ENCODE data around the gene EFCAB6.

Gene EFCAB6

DNA sequence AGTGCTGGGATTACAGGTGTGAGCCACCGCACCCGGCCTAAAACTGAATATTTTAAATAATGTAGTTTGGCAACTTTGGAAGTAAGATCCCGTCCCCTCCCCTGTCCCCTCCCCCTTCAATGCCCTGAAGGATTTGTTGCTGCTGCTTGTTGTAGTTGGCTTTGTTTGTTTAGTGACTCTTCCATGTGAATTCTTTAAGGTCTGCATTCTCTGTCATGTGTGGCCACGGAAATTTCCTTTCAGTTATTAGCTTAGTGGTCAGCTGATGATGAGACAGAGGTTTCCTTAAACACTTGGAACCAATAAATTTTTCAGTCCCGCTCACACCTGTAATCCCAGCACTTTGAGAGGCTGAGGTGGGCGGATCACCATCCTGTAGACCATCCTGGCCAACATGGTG is 290.4 kb downstream of the EFCAB6 start:
- H3K4me3 ChIP-seq (replicated peaks; ENCODE audit: low read depth, low read length), result no peak overlapping the region
- TF ChIP-seq CTCF (IDR thresholded peaks at IDR 0.05; ENCODE audit: low read depth, low read length, missing control alignments), result no peak
- no peak for DNase-seq (ENCODE audit: extremely low read depth, low read depth)

GRCh38 chr22:43520632-43521039 is 291.5 kb downstream of the EFCAB6 start:
- no peak for DNase-seq (ENCODE audit: extremely low read depth, low read depth)
- TF ChIP-seq CTCF (IDR thresholded peaks at IDR 0.05; ENCODE audit: low read depth, low read length, missing control alignments), result no peak
- H3K4me3 ChIP-seq (replicated peaks; ENCODE audit: low read depth, low read length), result no peak overlapping the region

DNA sequence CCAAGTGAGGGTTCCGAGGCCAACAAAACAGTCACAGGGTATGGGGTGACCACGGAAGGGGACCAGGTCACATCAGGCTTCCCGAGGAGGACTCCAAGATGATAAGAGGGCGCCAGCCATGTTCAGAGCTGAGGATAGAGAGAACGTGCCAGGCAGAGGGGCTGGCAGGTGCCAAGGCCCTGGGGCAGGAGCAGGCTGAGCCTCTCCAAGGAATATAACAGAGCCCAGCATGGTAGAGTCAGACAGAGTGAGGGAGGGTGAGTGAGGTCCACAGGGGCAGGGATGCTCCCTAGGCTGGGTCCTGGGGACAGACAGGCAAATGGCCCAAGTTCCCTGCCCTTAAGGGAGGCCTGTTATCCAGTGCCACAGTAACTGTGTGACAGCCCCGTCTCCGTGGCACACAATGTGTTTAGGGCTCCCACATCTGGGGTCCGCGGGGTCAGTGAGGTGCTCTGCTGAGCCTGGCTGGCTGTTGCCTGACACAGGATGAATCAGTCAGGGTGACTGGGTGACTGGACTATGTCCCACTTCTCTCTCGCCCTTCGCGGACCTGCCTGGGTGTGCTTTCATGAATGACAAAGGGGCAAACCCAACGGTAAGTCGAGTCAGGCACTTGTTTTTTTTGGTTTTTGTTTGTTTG is 295.0 kb downstream of the EFCAB6 start:
- no peak for TF ChIP-seq CTCF (IDR thresholded peaks at IDR 0.05; ENCODE audit: low read depth, low read length, missing control alignments)
- no peak overlapping the region for H3K4me3 ChIP-seq (replicated peaks; ENCODE audit: low read depth, low read length)
- no peak for DNase-seq (ENCODE audit: extremely low read depth, low read depth)

DNA sequence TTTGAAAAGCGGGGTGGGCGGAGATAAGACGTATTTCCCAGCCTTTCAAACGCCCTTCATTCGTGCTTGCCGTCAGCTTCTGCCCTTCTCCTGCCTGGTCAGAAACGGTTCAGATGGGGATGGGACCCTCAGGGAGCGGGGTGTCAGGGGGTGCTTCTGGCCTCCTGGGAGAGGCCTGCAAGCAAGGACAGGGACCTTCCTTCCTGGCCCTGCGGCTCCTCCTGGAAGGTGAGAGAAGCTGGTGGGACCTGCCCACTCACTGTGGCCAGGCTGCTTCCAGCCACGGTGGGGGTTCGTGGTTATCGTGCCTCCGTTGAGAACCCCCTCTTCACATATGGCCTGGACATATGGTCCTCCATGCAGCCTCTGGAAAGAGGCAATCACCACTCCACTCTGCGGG is 295.7 kb downstream of the EFCAB6 start:
- TF ChIP-seq CTCF (IDR thresholded peaks at IDR 0.05; ENCODE audit: low read depth, low read length, missing control alignments), result no peak
- DNase-seq (ENCODE audit: extremely low read depth, low read depth), result no peak
- no peak overlapping the region for H3K4me3 ChIP-seq (replicated peaks; ENCODE audit: low read depth, low read length)

- DNase-seq (ENCODE audit: extremely low read depth, low read depth), result no peak
- no peak for TF ChIP-seq CTCF (IDR thresholded peaks at IDR 0.05; ENCODE audit: low read depth, low read length, missing control alignments)
- no peak overlapping the region for H3K4me3 ChIP-seq (replicated peaks; ENCODE audit: low read depth, low read length)
These were observed 296.2 kb downstream of the EFCAB6 start for GRCh38 chr22:43515902-43516301.

DNA sequence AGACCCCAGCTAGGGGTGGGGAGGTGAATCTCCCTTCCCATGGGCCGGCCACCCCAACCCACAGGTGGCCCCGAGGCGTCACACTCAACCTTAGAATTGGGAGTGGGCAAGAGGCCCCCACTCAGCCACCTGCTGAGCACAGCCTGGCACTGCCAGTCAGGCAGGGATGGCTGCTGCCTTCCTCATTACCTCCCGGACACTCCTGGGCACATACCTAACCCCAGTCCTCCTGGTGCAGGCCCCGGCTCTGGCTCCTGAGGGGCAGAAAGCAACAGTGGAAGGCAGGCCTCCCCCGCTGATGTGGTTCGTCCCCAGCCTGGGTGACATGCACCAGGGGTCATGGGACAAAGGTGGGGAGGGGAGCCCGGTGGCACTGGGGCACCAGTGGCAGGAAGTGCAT is 296.7 kb downstream of the EFCAB6 start:
- TF ChIP-seq CTCF (IDR thresholded peaks at IDR 0.05; ENCODE audit: low read depth, low read length, missing control alignments), result no peak
- H3K4me3 ChIP-seq (replicated peaks; ENCODE audit: low read depth, low read length), result no peak overlapping the region
- no peak for DNase-seq (ENCODE audit: extremely low read depth, low read depth)
